GM21723 (cell line): ENCODE measurements around the gene CFAP46.

Experiments used
- ATAC-seq: cut with Tn5 transposase; IDR thresholded peaks from one replicate; pipeline ENCODE4 v1.9.1; 2021; ENCODE audit warnings: mild to moderate bottlenecking, moderate library complexity; ENCODE audit not compliant: unreplicated experiment

CFAP46 gene

GRCh38 chr10:132885451-132886210 is 56.7 kb downstream of the CFAP46 start:
- no peak for ATAC-seq

GRCh38 chr10:132884691-132885271 is 57.6 kb downstream of the CFAP46 start:
- no peak for ATAC-seq

GRCh38 chr10:132884041-132884440 is 58.3 kb downstream of the CFAP46 start:
- ATAC-seq = no peak

DNA sequence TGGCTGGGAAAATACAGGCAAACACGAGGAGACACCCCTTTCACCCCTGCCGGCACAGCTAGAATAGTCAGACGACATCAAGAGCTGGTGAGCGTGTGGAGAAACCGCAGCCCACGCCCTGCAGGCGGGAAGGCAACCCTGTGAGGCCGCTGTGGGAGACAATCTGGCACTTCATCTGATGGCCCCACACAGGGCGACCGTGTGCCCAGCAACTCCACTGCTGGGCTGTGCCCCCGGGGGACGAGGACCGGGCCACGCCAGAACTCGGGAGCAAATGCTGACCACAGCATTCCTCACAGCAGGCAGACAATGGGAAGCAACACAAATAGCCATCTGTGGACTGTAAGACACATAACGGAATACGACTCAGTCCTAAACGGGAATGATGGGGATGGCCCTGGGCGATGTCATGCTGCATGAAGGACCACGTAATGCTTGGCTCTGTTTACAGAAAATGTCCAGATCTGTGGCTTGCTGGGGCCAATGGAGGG is 58.9 kb downstream of the CFAP46 start:
- ATAC-seq = no peak

DNA sequence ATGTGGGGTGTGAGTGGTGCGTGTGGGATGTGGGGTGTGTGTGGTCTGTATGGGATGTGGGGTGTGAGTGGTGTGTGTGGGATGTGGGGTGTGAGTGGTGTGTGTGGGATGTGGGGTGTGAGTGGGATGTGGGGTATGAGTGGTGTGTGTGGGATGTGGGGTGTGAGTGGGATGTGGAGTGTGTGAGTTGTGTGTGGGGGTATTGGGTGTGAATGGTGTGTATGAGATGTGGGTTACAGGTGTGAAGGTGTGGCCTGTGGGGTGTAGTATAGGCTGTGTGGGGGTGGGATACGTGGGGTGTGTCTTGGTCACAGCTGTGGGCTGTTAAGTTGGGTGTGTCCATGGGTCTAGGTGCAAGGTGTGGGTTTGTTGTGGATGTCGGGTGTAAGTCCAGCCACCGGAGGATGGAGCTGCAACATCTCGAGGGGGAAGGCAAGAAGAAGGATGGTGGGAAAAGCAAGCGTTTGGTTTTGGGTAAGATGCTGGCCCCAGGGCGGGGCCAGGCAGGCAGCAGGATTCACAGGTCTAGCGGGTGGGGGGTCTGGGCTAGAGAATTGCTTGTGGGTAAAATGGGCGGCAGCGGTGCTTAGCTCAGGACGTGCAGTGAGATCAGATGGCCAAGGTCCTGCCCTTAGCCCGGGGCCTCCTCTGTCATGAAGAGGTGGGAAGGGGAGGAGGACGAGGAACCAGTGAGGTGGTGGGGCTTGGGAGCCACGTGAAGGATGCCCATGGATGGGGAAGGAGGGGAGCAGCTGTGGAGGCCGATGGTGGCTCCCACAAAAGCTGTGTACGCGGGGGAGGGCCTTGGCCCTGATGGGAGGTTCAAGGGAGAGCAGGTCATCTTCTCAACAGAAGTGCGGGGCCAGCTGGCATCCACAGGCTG is 60.1 kb downstream of the CFAP46 start:
- ATAC-seq = no peak

GRCh38 chr10:132881186-132881920 is 61.0 kb downstream of the CFAP46 start:
- ATAC-seq = no peak

DNA sequence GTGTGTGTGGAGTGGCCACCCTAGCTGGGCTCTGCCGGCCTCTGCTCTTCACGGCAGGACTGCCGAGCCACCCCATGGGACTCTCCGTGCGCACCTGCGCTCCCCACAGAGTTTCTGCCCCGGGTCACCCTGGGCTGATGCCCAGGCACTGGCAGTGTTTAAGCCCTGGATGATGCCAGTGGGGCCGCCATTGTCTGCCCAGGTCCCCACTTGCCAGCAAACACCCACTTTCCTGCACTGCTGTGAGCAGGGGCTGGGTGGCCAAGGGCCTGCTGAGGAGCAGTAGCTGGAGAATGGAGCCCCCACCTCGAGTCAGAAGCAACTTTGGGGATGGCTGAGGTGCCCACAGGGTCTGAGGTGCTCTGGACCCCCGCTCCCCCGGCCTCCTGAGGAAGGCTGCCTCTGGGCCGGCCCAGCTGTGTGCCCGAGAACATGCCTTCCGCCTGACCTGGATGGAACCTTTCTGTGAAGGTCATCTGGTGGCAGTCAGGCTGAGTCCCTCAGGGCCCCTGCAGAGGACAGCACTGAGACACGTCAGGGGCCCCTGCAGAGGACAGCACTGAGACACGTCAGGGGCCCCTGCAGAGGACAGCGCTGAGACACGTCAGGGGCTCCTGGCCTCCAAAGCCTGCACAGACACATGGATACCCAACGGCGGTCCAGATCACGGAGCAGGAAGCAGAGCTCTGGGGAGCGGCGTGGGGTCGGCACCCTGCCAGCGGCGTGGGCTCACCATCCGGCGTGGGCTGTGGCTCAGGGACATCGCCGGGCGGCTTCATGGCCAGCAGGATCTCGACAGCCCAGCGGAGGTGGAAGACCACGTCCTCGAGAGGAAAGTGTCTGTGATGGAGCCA is 62.0 kb downstream of the CFAP46 start:
- no peak for ATAC-seq

DNA sequence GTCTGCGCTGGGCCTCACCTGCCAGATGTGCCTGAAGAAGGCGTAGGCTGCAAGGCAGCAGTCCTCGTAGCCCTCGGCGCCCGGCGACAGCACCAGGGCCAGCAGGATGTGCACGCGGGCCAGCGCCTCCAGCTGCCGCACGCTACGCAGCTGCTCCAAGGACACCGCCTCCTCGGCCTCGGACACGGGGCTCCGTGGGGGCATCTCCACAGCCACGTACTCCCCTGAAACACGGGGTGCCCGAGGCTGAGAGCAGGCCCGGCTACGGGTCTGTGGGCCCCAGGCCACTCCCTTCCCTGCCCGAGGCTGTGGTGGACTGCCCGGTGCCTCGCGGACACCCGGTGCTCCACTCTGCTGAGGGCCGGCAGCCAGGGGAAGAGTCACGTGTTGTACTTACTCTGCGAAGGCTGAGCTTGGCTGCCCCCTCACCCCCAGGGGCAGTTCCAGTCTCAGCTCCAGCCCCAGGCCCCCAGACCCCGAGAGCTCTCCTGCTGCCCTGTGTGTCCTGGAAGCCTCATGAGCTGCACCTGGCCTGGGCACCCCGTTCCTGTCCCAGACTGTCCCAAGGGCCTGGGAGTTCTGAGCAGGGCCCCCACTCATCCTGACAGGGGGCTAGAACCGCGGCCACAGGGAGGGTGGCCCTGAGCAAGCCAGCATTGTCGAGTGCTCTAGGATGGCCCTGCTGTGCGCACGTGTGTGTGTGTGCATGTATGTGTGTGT is 62.8 kb downstream of the CFAP46 start:
- no peak for ATAC-seq

DNA sequence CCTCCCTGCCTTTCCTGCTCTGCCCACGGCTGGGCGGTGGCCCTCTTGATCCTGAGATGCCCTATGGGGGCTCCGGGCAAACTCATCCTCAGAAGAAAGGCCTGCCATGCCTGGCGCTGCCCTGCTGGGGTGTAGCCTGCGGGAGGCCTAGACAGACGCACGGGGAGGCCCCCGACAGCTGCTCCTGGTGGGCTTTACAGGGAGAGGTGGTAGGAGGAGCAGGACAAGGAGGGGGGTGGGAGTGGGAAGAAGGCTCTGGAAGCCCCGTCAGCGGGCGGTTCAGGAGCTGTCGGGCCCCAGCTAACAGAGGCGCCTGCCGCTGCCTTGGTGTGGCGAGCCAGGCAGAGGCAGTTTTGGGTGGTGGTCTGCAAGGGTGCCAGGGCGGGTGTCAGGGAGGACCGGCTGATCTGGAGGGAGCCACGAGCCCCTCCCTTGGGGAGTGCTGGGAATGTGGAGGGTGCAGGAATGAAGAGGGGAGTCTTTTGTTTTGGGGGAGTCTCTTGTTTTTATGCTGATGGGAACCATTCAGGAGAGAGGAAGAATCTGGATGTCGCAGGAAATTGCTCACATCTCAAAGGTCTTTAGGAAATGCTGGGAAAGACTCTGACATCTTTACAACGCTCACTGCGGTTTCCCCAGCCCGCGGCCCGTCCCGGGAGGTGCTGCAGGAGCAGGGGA is 63.5 kb downstream of the CFAP46 start:
- no peak for ATAC-seq

DNA sequence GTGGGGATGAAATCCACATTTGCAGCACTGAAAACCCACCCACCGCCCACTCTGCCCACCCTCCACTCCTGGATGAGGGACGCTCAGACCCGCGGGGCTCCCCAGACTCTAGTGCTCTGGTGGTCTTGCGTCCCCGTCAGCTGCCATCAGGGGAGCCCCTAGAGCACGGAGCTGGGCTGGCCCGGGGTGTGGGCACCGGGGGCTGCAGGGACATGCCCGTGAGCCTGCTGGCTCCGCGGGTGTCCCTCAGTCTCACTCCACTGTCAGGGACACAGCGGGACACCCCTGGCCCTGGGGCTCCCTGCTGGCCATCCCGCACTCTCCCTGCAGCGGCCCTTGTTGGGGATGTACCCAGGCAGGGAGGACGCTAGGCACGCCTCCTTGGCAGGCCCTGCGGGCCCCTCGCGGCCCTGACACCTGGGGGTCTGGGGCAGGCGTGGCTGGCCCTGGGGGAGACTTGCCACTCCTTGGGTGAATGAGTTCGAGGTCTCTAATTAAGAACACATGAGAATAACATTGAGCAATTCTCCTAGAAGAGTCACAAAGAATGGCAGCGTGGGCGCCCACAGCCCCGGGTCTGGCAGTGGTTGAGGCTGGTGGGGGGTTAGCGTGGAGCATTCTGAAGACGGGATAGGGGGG is 64.2 kb downstream of the CFAP46 start:
- ATAC-seq = no peak

DNA sequence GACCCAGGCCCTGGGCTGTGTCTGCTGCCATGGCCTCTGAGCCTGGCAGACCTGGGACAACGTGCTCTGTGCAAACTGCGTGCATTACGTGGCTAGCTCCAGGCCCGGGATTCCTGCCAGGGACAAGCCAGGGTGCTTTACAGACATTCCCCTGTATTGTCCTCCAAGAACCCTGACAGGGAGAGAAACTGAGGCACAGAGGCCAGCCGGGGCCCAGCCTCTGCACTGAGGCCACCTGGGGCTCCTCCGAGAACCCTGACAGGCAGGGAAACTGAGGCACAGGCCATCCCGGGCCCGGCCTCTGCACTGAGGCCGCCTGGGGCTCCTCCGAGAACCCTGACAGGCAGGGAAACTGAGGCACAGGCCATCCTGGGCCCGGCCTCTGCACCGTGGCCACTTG is 64.9 kb downstream of the CFAP46 start:
- ATAC-seq = no peak

GRCh38 chr10:132876993-132877431 is 65.4 kb downstream of the CFAP46 start:
- ATAC-seq = no peak

- no peak for ATAC-seq
These were observed 66.1 kb downstream of the CFAP46 start for GRCh38 chr10:132876131-132876860.

GRCh38 chr10:132875435-132875834 is 66.9 kb downstream of the CFAP46 start:
- ATAC-seq = no peak

- no peak for ATAC-seq
These were observed 69.0 kb downstream of the CFAP46 start for GRCh38 chr10:132873395-132873794.

- ATAC-seq = no peak
These were observed 69.7 kb downstream of the CFAP46 start for GRCh38 chr10:132872658-132873057.

GRCh38 chr10:132870426-132870825 is 71.9 kb downstream of the CFAP46 start:
- no peak for ATAC-seq

GRCh38 chr10:132869621-132870020 is 72.7 kb downstream of the CFAP46 start:
- ATAC-seq = no peak
